Measurements from ENCODE around the gene AFF1. TPM values are rescaled to one million over a fixed set of nuclear protein-coding genes. Genes with fewer than 3 reads are reported as not detected.

Gene AFF1
- total and polyA plus RNA-seq, 2 of the 4 experiments (the other 2 are of a cell fraction): 7.0 to 9.6 TPM

DNA sequence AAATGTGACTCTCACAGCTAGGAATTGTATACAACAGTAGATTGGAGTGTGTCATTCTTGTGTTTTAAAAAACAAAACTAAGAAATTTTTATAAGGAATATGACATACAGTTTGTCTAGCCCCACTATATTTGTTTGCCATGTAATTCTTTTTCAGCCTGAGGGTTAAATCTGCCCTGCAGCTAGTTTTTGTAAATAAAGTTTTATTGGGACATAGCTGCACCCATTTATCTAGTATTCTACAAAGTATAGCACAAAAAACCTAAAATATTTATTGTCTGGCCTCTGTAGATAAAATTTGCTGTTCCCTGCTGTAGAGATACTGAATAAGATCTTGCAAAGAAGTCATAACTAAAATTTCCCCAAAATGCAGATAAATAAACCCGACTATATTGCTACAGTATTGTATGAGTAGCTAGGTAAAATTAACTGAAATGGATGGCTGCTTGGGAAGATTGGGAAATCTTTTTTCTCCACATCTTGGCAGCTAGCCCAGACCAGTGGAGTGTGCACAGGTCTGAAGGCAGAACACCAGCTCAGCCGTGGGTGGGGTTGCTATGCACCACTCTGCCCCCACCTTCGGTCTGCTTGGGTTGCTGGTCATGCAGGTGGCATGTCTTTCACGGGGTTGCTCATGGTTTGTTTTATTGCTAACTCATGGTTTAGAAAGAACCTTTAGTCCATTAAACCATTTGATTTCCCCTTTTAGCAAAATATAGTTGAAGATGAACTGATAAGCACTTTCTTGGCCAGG, 157.8 kb downstream of the AFF1 start:
- Histone ChIP-seq H3K9me3 (ENCODE audit: control insufficient read depth, insufficient read depth, low read length) (no peaks in the 10 kb centered on the region), H3K9me1 (ENCODE audit: insufficient read depth, low read length) (peaks cover 8% of the 10 kb centered on the region; the same call in 1 of the 2 replicates), H2AK5ac (ENCODE audit: low read depth, low read length) (no peak overlapping the region), H2BK5ac (ENCODE audit: low read depth, low read length, poor library complexity, severe bottlenecking) (peak overlapping the region; percentile 6), H3K56ac (ENCODE audit: extremely low read depth, insufficient read depth, low read length) (no peak overlapping the region), H3K4me2 (ENCODE audit: low read depth, low read length) (no peak overlapping the region), H3K27ac (ENCODE audit: insufficient read depth, low read length) (no peak overlapping the region), H4K20me1 (ENCODE audit: insufficient read depth, low read length) (peaks cover 12% of the 10 kb centered on the region; the same call in 1 of the 2 replicates), H2BK120ac (ENCODE audit: low read depth, low read length) (no peak overlapping the region), H4K8ac (ENCODE audit: low read depth in 2 of 2, low read length in 2 of 2) (no peak overlapping the region), H3K36me3 (ENCODE audit: control insufficient read depth, insufficient read depth, low read length) (no peaks in the 10 kb centered on the region; the same call in none of the 2 replicates), H3K4me3 (ENCODE audit: insufficient read depth, low read depth, low read length) (no peak overlapping the region), H3K23ac (ENCODE audit: low read depth, low read length) (no peak overlapping the region), H2AK9ac (replicated peaks; ENCODE audit: low read depth, low read length, poor library complexity) (no peak overlapping the region), H3K9ac (ENCODE audit: low read depth, low read length) (no peak overlapping the region), H2AFZ (replicated peaks; ENCODE audit: low read length, poor library complexity) (no peak overlapping the region), H3K4me1 (ENCODE audit: control insufficient read depth, insufficient read depth, low read length) (peaks cover 2% of the 10 kb centered on the region; the same call in 1 of the 2 replicates), H3K27me3 (ENCODE audit: control insufficient read depth, insufficient read depth, low read length) (no peaks in the 10 kb centered on the region), H4K5ac (ENCODE audit: low read depth, low read length) (no peak overlapping the region), H3K18ac (ENCODE audit: low read depth, low read length) (no peak overlapping the region), H3K4ac (ENCODE audit: low read depth, low read length) (no peak overlapping the region), H3K14ac (replicated peaks; ENCODE audit: low read depth, low read length) (no peak overlapping the region), H3K79me1 (ENCODE audit: low read depth in 1 of 2, low read length in 2 of 2) (peaks cover 13 to 15% of the 10 kb centered on the region in 2 experiments), H2BK15ac (ENCODE audit: low read depth, low read length) (no peak overlapping the region), H2BK20ac (ENCODE audit: low read depth, low read length) (no peak overlapping the region), H4K91ac (ENCODE audit: insufficient read depth, low read depth, low read length) (no peak overlapping the region)
- TF ChIP-seq MAZ (IDR thresholded peaks at IDR 0.05; ENCODE audit: borderline replicate concordance, low read depth, low read length) (peak; percentile 91), MXI1 (IDR thresholded peaks at IDR 0.05; ENCODE audit: borderline replicate concordance, low read depth, low read length) (peak; percentile 26; the same call in 1 of the 2 replicates), SMC3 (IDR thresholded peaks at IDR 0.05; ENCODE audit: low read depth, low read length) (no peak), RCOR1 (IDR thresholded peaks at IDR 0.05; ENCODE audit: insufficient replicate concordance, low read length) (peak; percentile 48), POLR2A (IDR thresholded peaks at IDR 0.05; ENCODE audit: low read depth, low read length) (no peak), FOS (IDR thresholded peaks at IDR 0.05; ENCODE audit: low read depth, low read length) (no peak), CEBPB (IDR thresholded peaks at IDR 0.05; ENCODE audit: low read depth, low read length) (peak; percentile 91), MAFK (IDR thresholded peaks at IDR 0.05; ENCODE audit: low read depth, low read length) (peak; percentile 61; the same call in 1 of the 2 replicates), BHLHE40 (IDR thresholded peaks at IDR 0.05; ENCODE audit: low read depth, low read length) (peak; percentile 44; the same call in 1 of the 2 replicates), RFX5 (IDR thresholded peaks at IDR 0.05; ENCODE audit: low read depth, low read length) (no peak), NFE2L2 (IDR thresholded peaks at IDR 0.05; ENCODE audit: low read depth, low read length) (peak; percentile 69)
- TF ChIP-seq, protein P1, sequence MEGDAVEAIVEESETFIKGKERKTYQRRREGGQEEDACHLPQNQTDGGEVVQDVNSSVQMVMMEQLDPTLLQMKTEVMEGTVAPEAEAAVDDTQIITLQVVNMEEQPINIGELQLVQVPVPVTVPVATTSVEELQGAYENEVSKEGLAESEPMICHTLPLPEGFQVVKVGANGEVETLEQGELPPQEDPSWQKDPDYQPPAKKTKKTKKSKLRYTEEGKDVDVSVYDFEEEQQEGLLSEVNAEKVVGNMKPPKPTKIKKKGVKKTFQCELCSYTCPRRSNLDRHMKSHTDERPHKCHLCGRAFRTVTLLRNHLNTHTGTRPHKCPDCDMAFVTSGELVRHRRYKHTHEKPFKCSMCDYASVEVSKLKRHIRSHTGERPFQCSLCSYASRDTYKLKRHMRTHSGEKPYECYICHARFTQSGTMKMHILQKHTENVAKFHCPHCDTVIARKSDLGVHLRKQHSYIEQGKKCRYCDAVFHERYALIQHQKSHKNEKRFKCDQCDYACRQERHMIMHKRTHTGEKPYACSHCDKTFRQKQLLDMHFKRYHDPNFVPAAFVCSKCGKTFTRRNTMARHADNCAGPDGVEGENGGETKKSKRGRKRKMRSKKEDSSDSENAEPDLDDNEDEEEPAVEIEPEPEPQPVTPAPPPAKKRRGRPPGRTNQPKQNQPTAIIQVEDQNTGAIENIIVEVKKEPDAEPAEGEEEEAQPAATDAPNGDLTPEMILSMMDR (conservative IDR thresholded peaks at IDR 0.05; ENCODE audit: low read depth, low read length): no peak
- TF ChIP-seq, protein P2, sequence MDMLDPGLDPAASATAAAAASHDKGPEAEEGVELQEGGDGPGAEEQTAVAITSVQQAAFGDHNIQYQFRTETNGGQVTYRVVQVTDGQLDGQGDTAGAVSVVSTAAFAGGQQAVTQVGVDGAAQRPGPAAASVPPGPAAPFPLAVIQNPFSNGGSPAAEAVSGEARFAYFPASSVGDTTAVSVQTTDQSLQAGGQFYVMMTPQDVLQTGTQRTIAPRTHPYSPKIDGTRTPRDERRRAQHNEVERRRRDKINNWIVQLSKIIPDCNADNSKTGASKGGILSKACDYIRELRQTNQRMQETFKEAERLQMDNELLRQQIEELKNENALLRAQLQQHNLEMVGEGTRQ (IDR thresholded peaks at IDR 0.05; ENCODE audit: low read depth, low read length): no peak
- TF ChIP-seq, protein P3, sequence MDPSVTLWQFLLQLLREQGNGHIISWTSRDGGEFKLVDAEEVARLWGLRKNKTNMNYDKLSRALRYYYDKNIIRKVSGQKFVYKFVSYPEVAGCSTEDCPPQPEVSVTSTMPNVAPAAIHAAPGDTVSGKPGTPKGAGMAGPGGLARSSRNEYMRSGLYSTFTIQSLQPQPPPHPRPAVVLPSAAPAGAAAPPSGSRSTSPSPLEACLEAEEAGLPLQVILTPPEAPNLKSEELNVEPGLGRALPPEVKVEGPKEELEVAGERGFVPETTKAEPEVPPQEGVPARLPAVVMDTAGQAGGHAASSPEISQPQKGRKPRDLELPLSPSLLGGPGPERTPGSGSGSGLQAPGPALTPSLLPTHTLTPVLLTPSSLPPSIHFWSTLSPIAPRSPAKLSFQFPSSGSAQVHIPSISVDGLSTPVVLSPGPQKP (IDR thresholded peaks at IDR 0.05; ENCODE audit: borderline replicate concordance, low read depth, low read length): no peak
- ChIA-PET POLR2A (ENCODE audit: unreplicated experiment) (no interaction called here), CTCF (interaction anchor here (1.0 to 3.7 kb wide), 5 partner anchors 22 to 170 kb away, joined by 3 to 24 read pairs (median 3); partner anchors contain the start of gene AFF1)
- no TSS peak for BruUV-seq (replicated peaks)
- peak; percentile 91 for DNase-seq
- in situ Hi-C loops (cut with MboI; ENCODE audit: low sequenced_read_pairs) (loop anchor here (5.0 kb wide), 2 partner anchors 85 to 170 kb away; no protein-coding TSS in a partner anchor), dilution Hi-C loops (cut with HindIII; ENCODE audit: low sequenced_read_pairs, unreplicated experiment) (no loop called here), intact Hi-C loops (cut with micrococcal nuclease) (loop anchor here (1.0 to 2.0 kb wide), 2 partner anchors 86 to 170 kb away; no protein-coding TSS in a partner anchor)
- peak; percentile 67 for ATAC-seq (ENCODE audit: low read depth)
- WGBS, 2 experiments (ENCODE audit: extremely low coverage in 2 of 2, insufficient read length in 1 of 2): no CpG with 5 or more reads among the region's 4 CpGs

Measured in IMR-90 (cell line).